GM23248 (cell line): Measurements from ENCODE around the gene TEX12. TPM values are rescaled to one million over a fixed set of nuclear protein-coding genes. Genes with fewer than 3 reads are reported as not detected.

ENCODE experiments used
- DNase-seq: peaks from one replicate; pipeline ENCODE4 v3.0.0-alpha.2; 2015
- H2AFZ ChIP-seq: fragments of 200-600 bp; sonication (generic); 2 replicates; pipeline ENCODE4 v1.6.1; 2016; ENCODE audit warnings: antibody characterized with exemption
- H3F3A ChIP-seq: fragments of 200-600 bp; sonication (generic); 2 replicates; pipeline ENCODE4 v1.6.1; 2016; ENCODE audit warnings: mild to moderate bottlenecking, antibody characterized with exemption, mixed run types; ENCODE audit not compliant: insufficient read depth
- H3K27ac ChIP-seq: fragments of 200-600 bp; sonication (generic); 2 replicates; pipeline ENCODE4 v1.5.1; 2016; ENCODE audit warnings: mild to moderate bottlenecking
- H3K27me3 ChIP-seq: fragments of 200-600 bp; sonication (generic); replicated peaks from 2 replicates; pipeline ENCODE4 v1.6.1; 2016; ENCODE audit warnings: mild to moderate bottlenecking; ENCODE audit not compliant: insufficient read depth
- H3K36me3 ChIP-seq: fragments of 200-600 bp; sonication (generic); 2 replicates; pipeline ENCODE4 v1.6.1; 2016; ENCODE audit warnings: low read depth, mild to moderate bottlenecking
- H3K4me1 ChIP-seq: fragments of 200-600 bp; sonication (generic); 2 replicates; pipeline ENCODE4 v1.6.1; 2016; ENCODE audit warnings: mild to moderate bottlenecking; ENCODE audit not compliant: insufficient read depth
- H3K4me2 ChIP-seq: fragments of 200-600 bp; sonication (generic); one replicate; pipeline ENCODE4 v1.6.1; 2016; ENCODE audit warnings: mild to moderate bottlenecking; ENCODE audit not compliant: unreplicated experiment
- H3K4me3 ChIP-seq: fragments of 200-600 bp; sonication (generic); 2 replicates; pipeline ENCODE4 v1.5.1; 2016; ENCODE audit warnings: mild to moderate bottlenecking
- H3K79me2 ChIP-seq: fragments of 200-600 bp; sonication (generic); 2 replicates; pipeline ENCODE4 v1.6.1; 2016; ENCODE audit warnings: mild to moderate bottlenecking; ENCODE audit not compliant: insufficient read depth
- H3K9ac ChIP-seq: fragments of 200-600 bp; sonication (generic); 2 replicates; pipeline ENCODE4 v1.6.1; 2016; ENCODE audit warnings: mild to moderate bottlenecking
- H3K9me2 ChIP-seq: fragments of 200-600 bp; sonication (generic); 2 replicates; pipeline ENCODE4 v1.6.1; 2016; ENCODE audit warnings: mixed run types, mild to moderate bottlenecking, moderate library complexity; ENCODE audit not compliant: insufficient read depth
- H3K9me3 ChIP-seq: fragments of 200-600 bp; sonication (generic); one replicate; pipeline ENCODE4 v1.6.1; 2017; ENCODE audit warnings: low read depth
- H4K20me1 ChIP-seq: fragments of 200-600 bp; sonication (generic); 2 replicates; pipeline ENCODE4 v1.6.0; 2016; ENCODE audit not compliant: insufficient read depth
- EZH2 ChIP-seq: fragments of 200-600 bp; sonication (generic); IDR thresholded peaks from 2 replicates; pipeline ENCODE4 v1.6.1; 2018; ENCODE audit warnings: antibody characterized with exemption, mild to moderate bottlenecking; ENCODE audit not compliant: insufficient read depth, poor library complexity, severe bottlenecking
- EZH2phosphoT487 ChIP-seq: fragments of 200-600 bp; sonication (generic); IDR thresholded peaks from 2 replicates; pipeline ENCODE4 v1.6.1; 2018; ENCODE audit warnings: antibody characterized with exemption, moderate library complexity, mild to moderate bottlenecking, low read depth; ENCODE audit not compliant: insufficient read depth
- WGBS, 2 experiments: methylation state at CpG; one replicate each; pipeline ENCODE4 v1.1.6; 2015 to 2017; ENCODE audit warnings: low lambda C conversion rate in 2 of 2, low coverage in 1 of 2; ENCODE audit errors: missing lambda C conversion rate in 2 of 2; 5-methylcytosine and 5-hydroxymethylcytosine counted together
- in situ Hi-C: fragments of 300-500 bp; cut with MboI; formaldehyde crosslinking; loops from 2 replicates; pipeline ENCODE4 v1.15.0; 2020
- polyA plus RNA-seq: library from polyadenylated mRNA; unstranded; fragments of >200 nt; fragmentation: Nextera tagmentation; extraction: Ambion mirVana; gene quantifications from 2 replicates; pipeline ENCODE4 v1.2.1, GENCODE V29; 2016
- total RNA-seq: library from RNA; depleted of rRNA; stranded (reverse); fragments of >200 nt; shearing (Covaris generic); gene quantifications from 2 replicates; pipeline ENCODE4 v1.2.3, GENCODE V29; 2014

The TEX12 gene
- total and polyA plus RNA-seq, 2 experiments from 2014 or later = 2.2 TPM; not detected in 1

DNA sequence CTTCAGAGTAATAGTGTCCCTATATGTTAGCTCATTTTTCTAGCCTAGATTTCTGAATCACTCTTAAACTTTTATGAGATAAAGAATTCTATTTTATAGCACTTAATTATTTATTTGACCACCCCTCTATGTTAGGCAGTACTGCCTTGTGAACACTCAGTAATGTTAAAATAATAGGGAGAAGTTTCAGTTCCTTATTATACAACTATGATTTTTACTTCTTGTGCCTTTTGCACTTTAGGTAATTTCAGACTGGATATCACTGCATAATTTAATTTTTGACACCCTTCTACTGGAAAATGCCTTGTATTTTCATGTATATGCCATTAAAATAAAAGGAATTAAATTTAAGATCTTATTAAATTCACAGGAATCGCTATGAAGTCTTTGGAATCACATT lies 11.3 kb downstream of the TEX12 start:
- Histone ChIP-seq H3K4me3 (no peak overlapping the region), H4K20me1 (no peaks in the 10 kb centered on the region), H3K4me2 (no peak overlapping the region), H3K9me2 (no peaks in the 10 kb centered on the region), H3K4me1 (peaks cover 9% of the 10 kb centered on the region), H3F3A (0 out of 2 replicates have a peak, but pooled peaks cover under 1% of the 10 kb centered on the region), H3K27ac (no peak overlapping the region), H3K27me3 (no peaks in the 10 kb centered on the region), H3K9ac (no peak overlapping the region), H3K36me3 (no peaks in the 10 kb centered on the region), H2AFZ (no peak overlapping the region), H3K9me3 (no peaks in the 10 kb centered on the region), H3K79me2 (no peaks in the 10 kb centered on the region)
- WGBS, 2 experiments = 90 to 94% methylated on average over 1 of the region's 1 CpG
- DNase-seq = no peak
- in situ Hi-C loops = no loop called here
- TF ChIP-seq EZH2 = no peak
- no peak for TF ChIP-seq EZH2phosphoT487

DNA sequence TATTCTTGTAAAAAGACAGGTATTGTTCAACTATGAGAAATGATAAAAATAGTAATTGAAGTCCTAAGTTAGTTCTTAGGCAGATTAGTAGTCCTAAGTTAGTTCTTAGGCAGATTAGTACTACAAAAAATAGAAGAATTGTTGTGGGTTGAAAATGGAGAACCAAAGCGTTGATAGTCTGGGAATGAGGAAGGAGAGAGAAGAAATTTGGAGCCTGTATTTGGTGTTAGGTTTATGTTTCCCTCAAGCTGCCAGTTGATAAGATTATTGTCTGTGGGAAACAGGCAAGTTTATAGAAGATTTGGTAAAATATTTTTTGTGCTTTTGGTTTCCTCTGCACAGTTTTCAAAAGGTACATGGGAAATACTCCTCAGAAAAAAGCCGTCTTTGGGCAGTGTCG lies 11.8 kb downstream of the TEX12 start:
- TF ChIP-seq EZH2phosphoT487 (no peak), EZH2 (no peak)
- Histone ChIP-seq H3F3A (no peaks in the 10 kb centered on the region), H4K20me1 (no peaks in the 10 kb centered on the region), H3K9me2 (no peaks in the 10 kb centered on the region), H3K79me2 (no peaks in the 10 kb centered on the region), H3K27ac (no peak overlapping the region), H3K36me3 (no peaks in the 10 kb centered on the region), H3K9me3 (no peaks in the 10 kb centered on the region), H3K4me3 (no peak overlapping the region), H3K9ac (no peak overlapping the region), H2AFZ (no peak overlapping the region), H3K27me3 (no peaks in the 10 kb centered on the region), H3K4me1 (peaks cover 7% of the 10 kb centered on the region; the same call in 1 of the 2 replicates), H3K4me2 (no peak overlapping the region)
- 64 to 68% methylated on average over 3 of the region's 3 CpGs for WGBS, 2 experiments
- DNase-seq = no peak
- in situ Hi-C loops = no loop called here

DNA sequence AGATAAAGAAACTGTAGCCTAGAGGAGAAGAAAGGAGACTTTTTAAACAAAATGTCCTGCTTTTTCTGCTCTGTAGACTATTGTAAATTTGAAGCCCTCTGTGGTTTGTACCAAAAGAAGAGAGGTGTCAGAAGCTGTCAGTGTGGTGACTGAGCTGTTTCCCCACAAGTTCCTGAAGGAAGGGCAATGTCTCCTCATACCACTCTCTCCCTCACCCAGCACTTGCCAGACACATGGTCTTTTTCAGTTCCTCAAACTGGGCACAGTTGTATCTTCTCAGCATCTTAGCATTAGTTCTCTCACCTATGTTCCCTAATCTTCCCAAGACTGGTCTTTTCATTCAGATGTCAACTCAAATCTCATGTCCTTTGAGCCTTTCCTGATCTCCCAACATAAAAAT lies 12.4 kb downstream of the TEX12 start:
- no peak overlapping the region for H2AFZ ChIP-seq
- no peaks in the 10 kb centered on the region for H3K79me2 ChIP-seq
- H3K4me2 ChIP-seq = no peak overlapping the region
- no peaks in the 10 kb centered on the region for H3F3A ChIP-seq
- H3K4me3 ChIP-seq = no peak overlapping the region
- no peak for DNase-seq
- no peaks in the 10 kb centered on the region for H4K20me1 ChIP-seq
- no peak overlapping the region for H3K9ac ChIP-seq
- in situ Hi-C loops = no loop called here
- H3K27me3 ChIP-seq = no peaks in the 10 kb centered on the region
- TF ChIP-seq EZH2phosphoT487 (no peak), EZH2 (no peak)
- no peaks in the 10 kb centered on the region for H3K9me2 ChIP-seq
- peaks cover 5% of the 10 kb centered on the region; the same call in 1 of the 2 replicates for H3K4me1 ChIP-seq
- H3K27ac ChIP-seq = no peak overlapping the region
- H3K36me3 ChIP-seq = no peaks in the 10 kb centered on the region
- H3K9me3 ChIP-seq = no peaks in the 10 kb centered on the region

DNA sequence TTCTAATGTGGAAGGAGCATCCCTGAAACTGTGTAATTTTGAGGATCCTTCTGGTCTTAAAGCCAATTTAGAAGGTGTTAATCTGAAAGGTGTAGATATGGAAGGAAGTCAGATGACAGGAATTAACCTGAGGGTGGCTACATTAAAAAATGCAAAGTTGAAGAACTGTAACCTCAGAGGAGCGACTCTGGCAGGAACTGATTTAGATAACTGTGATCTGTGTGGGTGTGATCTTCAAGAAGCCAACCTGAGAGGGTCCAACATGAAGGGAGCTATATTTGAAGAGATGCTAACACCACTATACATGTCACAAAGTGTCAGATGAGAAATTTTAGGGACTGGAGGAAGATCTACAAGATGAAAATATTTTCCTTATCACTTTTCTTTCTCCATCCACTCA lies 15.7 kb downstream of the TEX12 start:
- no peak for DNase-seq
- Histone ChIP-seq H3K79me2 (no peaks in the 10 kb centered on the region), H4K20me1 (no peaks in the 10 kb centered on the region), H3K27ac (no peak overlapping the region), H2AFZ (no peak overlapping the region), H3K4me1 (no peaks in the 10 kb centered on the region), H3K27me3 (no peaks in the 10 kb centered on the region), H3K36me3 (no peaks in the 10 kb centered on the region), H3K9me3 (no peaks in the 10 kb centered on the region), H3K9ac (no peak overlapping the region), H3K4me3 (no peak overlapping the region), H3K4me2 (no peak overlapping the region), H3F3A (no peaks in the 10 kb centered on the region), H3K9me2 (no peaks in the 10 kb centered on the region)
- in situ Hi-C loops = no loop called here
- no peak for TF ChIP-seq EZH2
- TF ChIP-seq EZH2phosphoT487 = no peak
- 64 to 81% methylated on average over 1 of the region's 1 CpG for WGBS, 2 experiments

DNA sequence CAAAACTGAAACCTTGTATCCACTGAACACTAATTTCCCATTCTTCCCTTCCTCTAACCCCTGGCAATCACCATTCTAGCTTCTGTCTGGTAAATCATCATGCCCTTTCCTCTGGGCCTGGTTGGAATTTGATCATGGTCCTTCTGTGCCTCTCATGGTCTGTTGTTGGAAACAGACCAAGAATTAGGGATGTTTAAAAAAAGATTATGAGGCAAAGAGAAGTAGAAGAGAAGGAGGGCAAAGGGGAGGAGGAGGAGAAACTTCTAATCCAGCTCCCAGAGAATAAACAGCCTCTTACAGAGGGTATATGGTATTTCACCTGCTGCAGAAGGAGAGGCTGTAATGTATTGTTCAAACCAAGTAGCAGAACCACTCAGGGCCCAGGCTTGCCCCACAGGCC lies 18.7 kb downstream of the TEX12 start:
- in situ Hi-C loops = no loop called here

More for the DNA sequence above, 18.7 kb downstream of the TEX12 start:
- Histone ChIP-seq H3K27ac (no peak overlapping the region), H3K9me2 (no peaks in the 10 kb centered on the region), H3K4me2 (no peak overlapping the region), H4K20me1 (no peaks in the 10 kb centered on the region), H3F3A (no peaks in the 10 kb centered on the region), H3K4me3 (no peak overlapping the region), H3K9ac (no peak overlapping the region), H3K27me3 (no peaks in the 10 kb centered on the region), H3K9me3 (no peaks in the 10 kb centered on the region), H3K4me1 (no peaks in the 10 kb centered on the region), H3K79me2 (no peaks in the 10 kb centered on the region), H2AFZ (no peak overlapping the region), H3K36me3 (no peaks in the 10 kb centered on the region)
- no peak for DNase-seq
- no peak for TF ChIP-seq EZH2phosphoT487
- TF ChIP-seq EZH2 = no peak
